HG03196 (cell line): ENCODE measurements around the gene JCAD.
"Not testable (repeated sequence)": the region's sequence is repeated elsewhere in the genome, so short reads cannot be mapped to it uniquely, and the experiment has no call there.

Experiments
- ATAC-seq: cut with Tn5 transposase; IDR thresholded peaks from one replicate; pipeline ENCODE4 v1.9.1; 2021; ENCODE audit not compliant: unreplicated experiment

The JCAD gene

DNA sequence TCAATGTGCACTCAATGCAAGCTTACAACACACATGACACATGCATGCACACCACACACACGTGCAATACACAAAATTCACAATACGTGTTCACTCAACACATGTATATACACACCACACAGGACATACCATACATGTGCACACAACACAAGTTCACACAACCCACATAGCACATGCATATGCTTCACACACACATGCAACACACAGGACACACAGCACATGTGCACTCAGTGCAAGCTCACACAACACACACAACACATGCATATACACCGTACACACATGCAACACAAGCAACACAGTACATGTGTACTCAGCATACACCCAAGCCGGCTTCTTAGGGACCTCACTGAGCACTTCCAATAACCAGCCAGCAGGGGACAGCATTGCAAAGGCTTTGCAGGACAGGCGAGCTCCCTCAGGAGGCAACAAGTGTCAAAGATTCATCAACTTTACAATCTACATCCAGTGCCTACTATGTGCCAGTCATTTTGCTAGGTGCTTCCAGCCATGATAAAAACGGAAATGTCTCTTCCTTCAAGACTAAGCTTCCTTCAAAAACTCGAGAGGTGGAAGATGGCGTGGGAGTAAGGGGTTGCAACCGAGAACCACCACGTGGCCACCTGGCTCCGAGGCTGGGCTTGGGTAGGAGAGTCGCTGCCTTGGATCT lies 61.1 kb downstream of the JCAD start:
- ATAC-seq: peak; percentile 74

DNA sequence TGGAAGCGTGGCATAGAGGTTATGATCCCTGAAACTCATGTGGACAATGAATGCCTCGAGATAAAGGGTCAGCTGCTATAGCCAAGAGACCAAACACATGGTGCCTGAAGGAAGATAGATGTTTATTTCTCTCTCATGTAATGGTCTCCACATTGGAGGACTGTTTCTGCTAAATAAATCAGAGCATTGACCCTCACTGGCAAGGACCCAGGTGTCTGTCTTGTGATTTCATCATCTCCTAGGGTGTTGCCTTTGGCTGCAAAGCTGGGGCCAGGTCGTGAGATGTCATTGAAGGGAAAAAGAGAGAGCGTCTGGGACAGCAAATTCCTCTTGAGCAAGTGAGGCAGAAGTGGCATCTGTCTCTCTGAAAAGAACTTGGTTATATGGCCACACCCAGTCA lies 64.6 kb downstream of the JCAD start:
- no peak for ATAC-seq

DNA sequence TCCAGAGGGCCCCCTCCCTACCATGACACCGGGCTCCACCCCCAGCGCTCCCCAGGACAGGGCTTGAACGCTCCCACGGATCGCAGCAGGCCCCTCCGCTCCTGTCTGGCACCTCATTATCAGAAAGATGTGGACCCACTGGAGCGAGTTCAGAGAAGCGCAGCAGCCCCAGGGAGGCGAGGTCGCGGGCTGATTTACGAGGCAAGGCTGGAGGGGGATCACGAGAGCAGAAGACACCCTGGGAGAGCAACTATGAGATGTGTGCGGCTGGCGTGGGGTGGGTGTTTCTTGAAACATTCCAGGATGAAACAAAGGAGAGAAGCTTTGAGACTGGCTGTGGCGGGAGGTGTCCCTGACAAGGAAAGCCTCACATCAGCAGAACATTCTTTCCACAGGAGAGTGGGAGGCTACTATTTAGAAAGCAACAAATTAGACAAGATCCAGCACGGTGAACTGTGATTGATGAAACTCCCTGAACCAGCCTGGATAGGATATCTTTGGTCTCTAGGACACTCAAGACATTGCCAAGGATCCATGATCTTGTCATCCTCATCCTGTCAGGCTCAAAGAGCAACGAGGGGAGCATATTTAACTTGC lies 66.0 kb downstream of the JCAD start:
- ATAC-seq: no peak

DNA sequence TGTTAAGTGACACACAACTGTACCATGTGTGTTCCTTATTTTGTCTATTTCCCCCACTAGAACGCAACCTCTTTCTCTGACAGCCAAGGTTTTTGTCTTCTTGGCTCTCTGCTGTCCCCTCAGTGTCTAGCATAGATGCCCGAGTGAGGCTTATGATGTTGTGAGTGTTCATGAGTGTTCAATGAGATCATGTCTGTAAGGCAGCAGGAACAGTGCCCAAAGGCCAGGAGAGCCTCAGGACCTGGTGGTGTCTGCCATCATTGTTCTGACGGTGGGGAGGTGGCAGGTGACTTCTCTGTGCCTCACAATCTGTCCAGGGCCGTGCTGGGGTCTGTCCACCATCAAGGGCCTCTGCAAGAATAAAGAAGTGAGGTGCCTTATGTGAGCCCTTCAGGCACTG lies 66.5 kb downstream of the JCAD start:
- ATAC-seq: no peak

DNA sequence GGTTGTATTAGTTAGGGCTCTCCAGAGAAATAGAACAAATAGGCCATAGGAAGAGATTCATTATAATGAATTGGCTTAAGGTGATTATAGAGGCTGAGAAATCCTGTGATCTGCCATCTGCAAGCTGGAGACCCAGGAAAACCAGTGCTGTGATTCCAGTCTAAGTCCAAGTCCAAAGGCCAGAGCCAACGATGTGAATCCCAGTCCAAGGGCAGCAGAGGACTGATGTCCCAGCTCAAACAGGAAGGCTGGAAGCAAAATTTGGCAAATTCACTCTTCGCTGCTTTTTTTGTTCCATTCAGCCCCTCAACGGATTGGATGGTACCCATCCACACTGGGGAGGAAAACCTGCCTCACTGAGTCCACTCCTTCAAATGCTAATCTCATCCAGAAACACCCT lies 68.0 kb downstream of the JCAD start:
- no peak for ATAC-seq

DNA sequence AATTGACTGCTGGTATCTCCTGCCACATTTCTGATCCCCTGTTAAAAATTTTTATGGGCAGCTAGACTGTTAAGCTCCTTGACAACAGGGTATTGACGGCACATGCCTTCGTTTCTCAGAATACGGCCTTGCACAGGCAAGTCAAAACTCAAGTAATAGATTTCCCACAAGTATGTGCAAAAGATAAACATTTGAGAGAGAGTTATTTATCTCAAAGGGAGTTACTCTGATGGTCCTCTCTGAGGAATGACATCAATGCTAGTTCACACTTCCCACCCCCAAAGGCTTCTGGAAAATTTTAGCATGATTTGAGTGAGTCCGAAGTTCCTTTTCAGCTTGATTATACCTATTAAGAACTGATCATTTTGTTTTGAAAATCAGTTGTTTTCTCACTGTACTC lies 71.9 kb downstream of the JCAD start:
- no peak for ATAC-seq

DNA sequence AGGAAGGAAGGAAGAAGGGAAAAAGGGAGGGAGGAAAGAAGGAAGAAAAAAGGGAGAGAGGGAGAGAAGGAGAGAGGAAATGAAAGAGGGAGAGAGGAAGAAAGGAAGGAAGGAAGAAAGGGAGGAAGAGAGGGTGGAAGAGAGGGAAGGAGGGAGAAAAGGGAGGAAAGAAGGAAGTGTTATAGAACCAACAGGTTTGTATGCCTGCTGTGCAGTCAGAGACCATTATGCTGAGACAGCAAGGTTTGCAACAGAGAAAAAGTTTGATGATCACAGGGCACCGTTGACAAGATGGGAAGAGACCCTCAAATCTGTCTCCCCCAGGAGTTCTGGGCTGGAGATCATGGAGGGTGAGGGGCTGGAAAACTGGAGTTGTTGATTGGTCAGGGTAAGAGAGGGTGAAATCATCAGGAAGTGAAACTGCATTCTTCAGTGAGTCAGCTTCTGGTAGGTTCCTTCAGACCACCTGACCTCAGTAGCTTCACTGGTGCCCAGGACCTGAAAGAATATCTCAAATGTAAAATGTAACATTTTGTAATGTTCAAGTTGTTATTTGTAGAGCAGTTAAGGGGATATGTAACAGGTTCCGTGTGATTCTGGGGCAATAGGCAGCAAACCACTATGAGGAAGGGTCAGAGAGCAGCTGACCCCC lies 76.3 kb downstream of the JCAD start:
- no peak for ATAC-seq

DNA sequence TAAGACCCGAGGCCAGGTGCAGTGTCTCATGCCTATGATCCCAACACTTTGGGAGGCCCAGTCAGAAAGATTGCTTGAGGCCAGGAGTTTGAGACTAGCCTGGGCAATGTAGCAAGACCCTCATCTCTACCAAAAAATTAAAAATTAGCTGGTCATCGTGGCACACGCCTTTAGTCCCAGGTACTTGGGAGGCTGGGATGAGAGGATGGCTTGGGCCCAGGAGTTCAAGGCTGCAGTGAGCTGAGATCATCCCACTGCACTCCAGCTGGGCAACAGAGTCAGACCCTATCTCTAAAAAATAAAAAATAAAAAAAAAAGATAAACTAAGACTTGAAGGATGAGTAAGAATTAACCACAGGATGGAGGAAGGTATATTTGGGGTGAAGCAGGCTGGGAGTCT lies 77.9 kb downstream of the JCAD start:
- no peak for ATAC-seq

DNA sequence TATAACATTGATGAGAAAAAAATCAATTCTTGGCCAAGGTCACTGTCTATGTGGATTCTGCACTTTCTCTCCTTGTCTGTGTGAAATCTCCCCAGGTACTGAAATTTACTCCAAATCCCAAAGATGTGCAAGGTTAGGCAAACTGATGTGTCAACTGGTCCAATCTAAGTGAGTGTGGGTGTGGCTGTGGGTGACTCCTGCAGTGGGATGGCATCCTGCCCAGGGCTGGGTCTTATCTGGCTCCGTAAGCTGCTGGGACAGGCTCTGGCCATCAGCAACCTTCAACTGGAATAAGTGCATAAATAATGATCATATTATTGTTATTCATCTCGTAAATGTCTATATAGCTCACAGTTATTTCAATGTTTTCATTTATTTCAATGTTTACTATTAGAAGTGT lies 79.3 kb downstream of the JCAD start:
- no peak for ATAC-seq

DNA sequence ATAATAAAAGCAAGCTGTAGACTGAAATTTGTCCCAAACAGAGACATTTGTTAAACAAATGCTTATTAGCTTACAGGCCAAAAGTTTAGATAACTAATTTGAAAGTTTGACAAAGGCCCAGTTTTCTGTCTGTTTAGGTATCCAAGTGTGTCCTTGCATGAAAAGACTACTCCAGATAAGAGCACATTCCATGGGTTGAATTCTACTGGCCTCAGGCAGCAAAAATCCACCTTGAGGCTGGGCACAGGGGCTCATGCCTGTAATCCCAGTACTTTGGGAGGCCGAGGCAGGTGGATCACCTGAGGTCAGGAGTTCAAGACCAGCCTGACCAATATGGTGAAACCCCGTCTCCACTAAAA lies 80.0 kb downstream of the JCAD start:
- ATAC-seq: not testable (repeated sequence)

DNA sequence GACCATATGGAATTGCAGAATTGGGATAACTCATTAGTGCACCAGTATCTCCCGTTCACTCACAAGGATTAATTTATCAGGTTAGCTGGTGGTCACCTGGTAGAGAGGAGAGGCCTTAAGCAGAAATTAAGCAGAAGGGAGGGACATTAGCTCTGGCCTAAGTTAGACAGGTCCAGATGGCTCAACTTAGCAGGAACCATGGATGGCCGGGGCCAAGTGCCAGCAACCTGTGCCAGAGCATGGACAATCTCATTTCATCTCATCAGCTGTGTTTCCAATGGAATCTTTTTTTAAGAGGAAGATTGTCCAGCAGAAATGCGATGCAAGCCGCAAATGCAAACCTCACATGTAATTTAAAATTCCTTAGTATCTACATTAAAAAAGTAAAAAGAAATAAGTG lies 82.2 kb downstream of the JCAD start:
- ATAC-seq: no peak

DNA sequence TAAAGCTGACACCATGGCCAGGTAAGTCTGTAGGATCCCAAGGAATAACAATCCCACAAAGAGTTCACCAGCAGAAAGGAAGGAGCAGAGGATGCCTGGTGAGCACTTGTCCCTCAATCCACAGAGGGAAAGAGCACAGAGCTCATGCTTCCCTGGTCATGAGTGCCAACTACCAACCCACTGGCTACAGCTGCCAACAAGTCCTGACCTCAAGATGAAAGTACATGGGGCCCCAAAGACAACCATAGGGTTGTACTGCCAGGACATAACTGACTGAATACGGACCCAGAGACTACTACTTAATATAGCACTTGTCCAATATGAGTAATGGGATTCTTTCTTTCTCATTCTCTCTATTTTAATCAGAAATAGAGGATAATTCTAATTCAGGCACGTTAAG lies 83.3 kb downstream of the JCAD start:
- ATAC-seq: no peak

DNA sequence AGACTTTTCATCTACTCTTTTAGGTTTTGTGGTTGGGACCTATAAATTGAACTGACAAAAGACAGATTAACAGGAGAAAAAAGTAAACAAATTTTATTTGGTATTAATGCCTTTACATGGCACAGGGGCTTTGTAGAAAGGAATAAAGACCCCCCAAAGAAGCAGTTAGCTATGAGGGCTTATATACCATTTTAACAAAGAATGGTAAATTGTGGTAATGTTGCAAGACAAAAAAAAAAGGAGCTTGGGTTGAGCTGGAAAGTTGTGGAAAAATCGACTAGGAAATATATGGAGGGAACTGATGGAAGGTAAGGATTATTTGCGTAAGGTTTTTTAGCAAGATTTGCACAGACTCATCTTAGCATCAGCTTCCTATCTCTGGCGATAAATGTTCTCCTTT lies 84.6 kb downstream of the JCAD start:
- ATAC-seq: no peak

DNA sequence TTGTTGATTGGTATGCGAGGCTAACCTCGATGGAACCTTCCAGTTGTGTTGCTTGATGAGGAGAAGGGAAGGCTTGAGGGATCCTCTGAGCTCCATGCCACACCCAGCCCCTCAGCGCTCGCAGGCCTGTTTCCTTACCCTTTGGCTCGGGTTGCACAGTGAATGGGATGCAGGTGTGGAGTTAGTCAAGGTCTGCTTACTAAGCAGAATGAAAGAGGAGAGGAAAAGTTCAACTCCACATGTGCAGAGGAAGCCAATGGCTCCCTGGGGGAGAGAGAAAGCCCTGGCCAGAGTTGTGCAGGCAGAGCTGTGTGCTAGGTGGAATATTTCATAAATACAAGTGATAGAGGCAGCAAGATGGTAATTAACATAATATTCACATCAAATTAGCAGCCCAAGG lies 85.5 kb downstream of the JCAD start:
- ATAC-seq: no peak

DNA sequence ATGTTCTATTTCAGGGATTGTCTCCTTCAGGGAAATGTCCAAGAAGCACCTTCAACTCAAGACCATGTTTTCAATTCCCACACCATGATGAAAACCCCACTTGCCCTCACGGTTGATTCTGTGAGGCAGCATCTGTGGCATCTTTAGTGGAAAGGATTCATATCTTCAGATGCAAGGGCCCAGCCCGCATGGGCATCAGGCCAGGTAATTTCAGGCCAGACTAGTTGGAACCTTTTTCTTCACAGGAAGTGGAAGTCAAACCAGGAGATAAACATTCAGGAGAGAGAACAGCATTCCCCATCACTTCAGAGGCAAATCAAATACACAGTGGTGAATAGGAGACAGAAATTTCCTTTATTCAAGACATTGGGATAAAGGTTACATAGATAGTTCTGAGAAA lies 88.8 kb downstream of the JCAD start:
- no peak for ATAC-seq

DNA sequence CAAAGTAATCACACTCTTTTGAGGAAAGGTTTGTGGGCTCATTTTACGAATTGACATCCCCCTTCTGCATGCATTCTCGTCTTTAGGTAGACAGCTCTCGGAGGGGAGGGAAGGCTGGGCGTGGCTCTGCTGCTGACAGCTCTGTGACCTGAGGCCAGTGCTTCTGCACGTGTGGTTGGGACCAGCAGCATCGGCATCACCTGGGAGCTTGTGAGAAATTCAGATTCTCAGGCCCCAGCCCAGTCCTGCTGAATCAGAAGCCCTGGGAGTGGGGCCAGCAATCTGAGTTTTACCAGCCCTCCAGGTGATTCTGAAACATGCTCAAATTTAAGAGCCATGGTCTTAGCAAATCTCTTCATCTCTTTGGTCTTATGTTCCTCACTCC lies 89.4 kb downstream of the JCAD start:
- ATAC-seq: no peak

DNA sequence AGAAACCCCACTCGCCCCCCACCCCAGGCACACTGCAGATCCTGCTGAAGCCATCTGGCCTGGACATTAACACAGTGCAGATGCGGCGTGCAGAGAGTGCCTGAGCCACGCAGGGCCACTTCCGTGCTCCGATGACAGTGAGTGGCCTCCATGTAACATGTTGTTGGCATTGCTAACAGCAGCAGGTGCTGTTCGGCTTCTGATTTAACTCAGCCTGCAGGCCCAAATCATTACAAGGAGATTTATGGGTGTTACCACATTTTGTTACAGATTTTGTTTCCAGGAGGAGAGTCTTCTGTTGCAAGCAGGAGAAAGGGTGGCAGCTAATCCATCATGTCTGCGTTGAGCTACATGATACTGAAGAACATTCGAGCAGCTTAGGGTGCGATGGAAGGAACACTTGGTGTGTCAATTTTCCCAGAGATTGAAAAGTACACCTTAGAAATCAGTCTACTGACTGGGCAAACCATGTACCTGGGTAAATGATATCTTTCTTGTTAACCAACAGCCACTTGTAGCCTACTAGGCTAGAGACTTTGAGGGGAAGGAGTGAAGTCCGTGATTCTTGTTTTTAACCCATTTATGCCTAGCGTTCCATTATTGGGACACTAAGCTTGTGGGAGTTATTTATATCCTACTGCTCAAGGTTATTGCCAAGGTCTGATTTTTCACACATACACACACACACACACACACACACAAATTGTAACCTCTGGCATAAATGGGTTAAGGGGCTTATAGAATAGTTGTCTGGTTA lies 90.0 kb downstream of the JCAD start:
- ATAC-seq: no peak

DNA sequence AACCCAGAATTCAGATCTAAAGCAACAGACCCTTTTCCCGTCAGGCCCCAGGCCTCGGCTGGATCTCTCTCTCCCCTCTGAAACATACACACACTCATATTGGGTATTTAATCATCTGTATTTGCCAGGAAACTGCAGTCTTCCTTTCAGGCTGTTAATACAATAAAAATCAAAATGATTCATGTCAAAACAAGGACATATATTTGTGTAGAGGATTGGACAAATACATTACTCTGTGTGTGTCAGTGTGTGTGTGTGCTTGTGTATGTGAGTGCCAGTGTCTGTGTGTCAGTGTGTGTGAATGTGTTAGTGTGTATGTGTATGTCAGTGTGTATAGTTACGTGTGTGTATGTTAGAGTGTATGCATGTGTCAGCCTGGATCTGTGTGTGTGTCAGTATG lies 90.8 kb downstream of the JCAD start:
- no peak for ATAC-seq

DNA sequence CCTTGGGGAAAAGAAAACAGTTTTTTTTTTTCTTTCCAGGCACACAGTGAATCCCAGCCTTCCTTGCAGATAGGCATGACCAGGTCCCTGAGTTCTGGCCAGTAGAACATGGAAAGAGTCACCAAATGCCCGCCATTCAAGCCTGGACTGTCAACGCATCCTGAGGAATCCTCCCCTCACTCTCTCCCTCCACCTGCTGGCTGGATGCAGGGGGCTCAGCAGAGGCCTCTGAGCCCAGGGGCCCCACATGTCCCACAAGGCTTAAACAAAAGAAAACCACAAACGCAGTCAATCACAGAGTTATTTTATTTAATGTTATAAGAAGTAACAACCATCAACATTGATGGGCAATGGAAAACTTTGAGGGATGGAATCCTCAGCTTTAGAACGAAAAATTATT lies 93.1 kb downstream of the JCAD start:
- ATAC-seq: no peak
